GM23248 (cell line): ENCODE results near the gene AJAP1. TPM values are rescaled to one million over a fixed set of nuclear protein-coding genes. Genes with fewer than 3 reads are reported as not detected.

ENCODE experiments used
- DNase-seq: peaks from one replicate; pipeline ENCODE4 v3.0.0-alpha.2; 2015
- H2AFZ ChIP-seq: fragments of 200-600 bp; sonication (generic); 2 replicates; pipeline ENCODE4 v1.6.1; 2016; ENCODE audit warnings: antibody characterized with exemption
- H3F3A ChIP-seq: fragments of 200-600 bp; sonication (generic); 2 replicates; pipeline ENCODE4 v1.6.1; 2016; ENCODE audit warnings: mild to moderate bottlenecking, antibody characterized with exemption, mixed run types; ENCODE audit not compliant: insufficient read depth
- H3K27ac ChIP-seq: fragments of 200-600 bp; sonication (generic); 2 replicates; pipeline ENCODE4 v1.5.1; 2016; ENCODE audit warnings: mild to moderate bottlenecking
- H3K27me3 ChIP-seq: fragments of 200-600 bp; sonication (generic); replicated peaks from 2 replicates; pipeline ENCODE4 v1.6.1; 2016; ENCODE audit warnings: mild to moderate bottlenecking; ENCODE audit not compliant: insufficient read depth
- H3K36me3 ChIP-seq: fragments of 200-600 bp; sonication (generic); 2 replicates; pipeline ENCODE4 v1.6.1; 2016; ENCODE audit warnings: low read depth, mild to moderate bottlenecking
- H3K4me1 ChIP-seq: fragments of 200-600 bp; sonication (generic); 2 replicates; pipeline ENCODE4 v1.6.1; 2016; ENCODE audit warnings: mild to moderate bottlenecking; ENCODE audit not compliant: insufficient read depth
- H3K4me2 ChIP-seq: fragments of 200-600 bp; sonication (generic); one replicate; pipeline ENCODE4 v1.6.1; 2016; ENCODE audit warnings: mild to moderate bottlenecking; ENCODE audit not compliant: unreplicated experiment
- H3K4me3 ChIP-seq: fragments of 200-600 bp; sonication (generic); 2 replicates; pipeline ENCODE4 v1.5.1; 2016; ENCODE audit warnings: mild to moderate bottlenecking
- H3K79me2 ChIP-seq: fragments of 200-600 bp; sonication (generic); 2 replicates; pipeline ENCODE4 v1.6.1; 2016; ENCODE audit warnings: mild to moderate bottlenecking; ENCODE audit not compliant: insufficient read depth
- H3K9ac ChIP-seq: fragments of 200-600 bp; sonication (generic); 2 replicates; pipeline ENCODE4 v1.6.1; 2016; ENCODE audit warnings: mild to moderate bottlenecking
- H3K9me2 ChIP-seq: fragments of 200-600 bp; sonication (generic); 2 replicates; pipeline ENCODE4 v1.6.1; 2016; ENCODE audit warnings: mixed run types, mild to moderate bottlenecking, moderate library complexity; ENCODE audit not compliant: insufficient read depth
- H3K9me3 ChIP-seq: fragments of 200-600 bp; sonication (generic); one replicate; pipeline ENCODE4 v1.6.1; 2017; ENCODE audit warnings: low read depth
- H4K20me1 ChIP-seq: fragments of 200-600 bp; sonication (generic); 2 replicates; pipeline ENCODE4 v1.6.0; 2016; ENCODE audit not compliant: insufficient read depth
- EZH2 ChIP-seq: fragments of 200-600 bp; sonication (generic); IDR thresholded peaks from 2 replicates; pipeline ENCODE4 v1.6.1; 2018; ENCODE audit warnings: antibody characterized with exemption, mild to moderate bottlenecking; ENCODE audit not compliant: insufficient read depth, poor library complexity, severe bottlenecking
- EZH2phosphoT487 ChIP-seq: fragments of 200-600 bp; sonication (generic); IDR thresholded peaks from 2 replicates; pipeline ENCODE4 v1.6.1; 2018; ENCODE audit warnings: antibody characterized with exemption, moderate library complexity, mild to moderate bottlenecking, low read depth; ENCODE audit not compliant: insufficient read depth
- WGBS, 2 experiments: methylation state at CpG; one replicate each; pipeline ENCODE4 v1.1.6; 2015 to 2017; ENCODE audit warnings: low lambda C conversion rate in 2 of 2, low coverage in 1 of 2; ENCODE audit errors: missing lambda C conversion rate in 2 of 2; 5-methylcytosine and 5-hydroxymethylcytosine counted together
- in situ Hi-C: fragments of 300-500 bp; cut with MboI; formaldehyde crosslinking; loops from 2 replicates; pipeline ENCODE4 v1.15.0; 2020
- polyA plus RNA-seq: library from polyadenylated mRNA; unstranded; fragments of >200 nt; fragmentation: Nextera tagmentation; extraction: Ambion mirVana; gene quantifications from 2 replicates; pipeline ENCODE4 v1.2.1, GENCODE V29; 2016
- total RNA-seq: library from RNA; depleted of rRNA; stranded (reverse); fragments of >200 nt; shearing (Covaris generic); gene quantifications from 2 replicates; pipeline ENCODE4 v1.2.3, GENCODE V29; 2014

Gene AJAP1
- total and polyA plus RNA-seq, 2 experiments from 2014 or later = 0.03 to 0.86 TPM

GRCh38 chr1:4682607-4683220, 28.3 kb downstream of the AJAP1 start:
- Histone ChIP-seq H3K27ac (no peak overlapping the region), H4K20me1 (no peaks in the 10 kb centered on the region), H3K4me2 (no peak overlapping the region), H3K36me3 (no peaks in the 10 kb centered on the region), H3K9ac (no peak overlapping the region), H3K9me2 (no peaks in the 10 kb centered on the region), H2AFZ (no peak overlapping the region), H3K27me3 (no peaks in the 10 kb centered on the region), H3K79me2 (no peaks in the 10 kb centered on the region), H3K9me3 (no peaks in the 10 kb centered on the region), H3K4me1 (no peaks in the 10 kb centered on the region), H3K4me3 (no peak overlapping the region), H3F3A (no peaks in the 10 kb centered on the region)
- no peak for DNase-seq
- 18 to 22% methylated on average over 2 of the region's 2 CpGs for WGBS, 2 experiments
- TF ChIP-seq EZH2phosphoT487 = no peak
- no peak for TF ChIP-seq EZH2
- in situ Hi-C loops = no loop called here

GRCh38 chr1:4684136-4684535, 29.7 kb downstream of the AJAP1 start:
- no peaks in the 10 kb centered on the region for H3K36me3 ChIP-seq
- H3K9ac ChIP-seq = no peak overlapping the region
- no peaks in the 10 kb centered on the region for H3K9me2 ChIP-seq
- no peak overlapping the region for H3K4me2 ChIP-seq
- no peak overlapping the region for H3K27ac ChIP-seq
- H3K4me1 ChIP-seq = no peaks in the 10 kb centered on the region
- no peaks in the 10 kb centered on the region for H3F3A ChIP-seq
- 8 to 10% methylated on average over 8 of the region's 8 CpGs for WGBS, 2 experiments
- in situ Hi-C loops = no loop called here
- no peaks in the 10 kb centered on the region for H3K27me3 ChIP-seq
- H3K79me2 ChIP-seq = no peaks in the 10 kb centered on the region
- no peak overlapping the region for H2AFZ ChIP-seq
- H3K4me3 ChIP-seq = no peak overlapping the region
- H4K20me1 ChIP-seq = no peaks in the 10 kb centered on the region
- H3K9me3 ChIP-seq = no peaks in the 10 kb centered on the region
- TF ChIP-seq EZH2phosphoT487 (no peak), EZH2 (no peak)
- DNase-seq = no peak

DNA sequence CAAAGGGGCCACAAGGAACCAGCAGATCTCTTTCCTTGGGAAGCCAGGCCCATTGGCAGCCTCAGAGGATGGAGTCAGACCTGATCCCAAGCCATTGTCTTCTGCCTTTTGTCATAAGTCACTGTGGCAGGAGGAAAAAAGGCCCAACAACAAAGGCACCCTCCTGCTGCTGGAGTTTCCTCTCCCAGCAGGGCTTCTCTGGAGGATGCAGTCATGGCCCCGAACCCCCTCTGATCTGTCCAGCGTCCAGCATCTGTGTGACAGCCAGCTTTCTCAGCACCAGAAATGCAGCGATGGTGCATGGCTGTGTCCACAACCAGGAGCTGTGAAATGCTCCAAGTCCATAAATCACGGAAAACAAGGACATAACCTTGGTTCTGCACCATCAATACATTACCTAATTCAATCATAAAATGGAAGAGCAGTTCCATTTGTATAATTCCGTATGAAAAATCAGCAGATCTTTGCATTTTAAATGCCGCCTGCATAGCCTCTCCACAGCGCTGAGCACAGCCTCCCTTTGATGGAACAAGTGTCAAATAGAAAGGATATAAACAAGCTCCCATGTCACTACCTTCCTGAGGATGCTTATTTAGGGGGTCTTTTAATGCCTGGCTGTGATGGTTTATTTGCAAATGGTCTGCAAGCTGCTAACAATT, 30.6 kb downstream of the AJAP1 start:
- no peak for TF ChIP-seq EZH2phosphoT487
- TF ChIP-seq EZH2 = no peak
- in situ Hi-C loops = no loop called here
- Histone ChIP-seq H3K27ac (no peak overlapping the region), H2AFZ (no peak overlapping the region), H3K4me2 (no peak overlapping the region), H3K36me3 (no peaks in the 10 kb centered on the region), H3K4me3 (no peak overlapping the region), H4K20me1 (no peaks in the 10 kb centered on the region), H3K9me3 (no peaks in the 10 kb centered on the region), H3K27me3 (no peaks in the 10 kb centered on the region), H3K4me1 (no peaks in the 10 kb centered on the region), H3K79me2 (no peaks in the 10 kb centered on the region), H3K9ac (no peak overlapping the region), H3F3A (no peaks in the 10 kb centered on the region), H3K9me2 (no peaks in the 10 kb centered on the region)
- WGBS, 2 experiments = 15 to 18% methylated on average over 7 of the region's 7 CpGs
- DNase-seq = no peak

DNA sequence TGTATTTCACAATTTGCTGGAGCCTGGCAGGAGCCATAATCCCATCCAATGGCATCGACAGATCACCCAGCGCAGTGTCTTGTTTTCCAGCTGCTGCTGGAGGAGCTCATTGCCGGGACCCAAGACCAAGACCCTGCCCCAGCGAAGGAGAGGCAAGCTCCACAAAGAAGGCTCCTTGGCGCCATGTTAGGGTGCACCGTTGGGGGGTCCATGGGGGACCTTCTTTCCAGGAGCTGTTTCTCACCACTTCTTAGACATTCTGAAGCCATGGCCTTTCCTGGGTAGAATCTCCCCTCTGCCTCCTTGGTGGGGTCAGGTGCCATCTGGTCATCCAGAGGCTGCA, 31.1 kb downstream of the AJAP1 start:
- Histone ChIP-seq H3K9me3 (no peaks in the 10 kb centered on the region), H3K9me2 (no peaks in the 10 kb centered on the region), H3F3A (no peaks in the 10 kb centered on the region), H3K79me2 (no peaks in the 10 kb centered on the region), H3K36me3 (no peaks in the 10 kb centered on the region), H2AFZ (no peak overlapping the region), H3K27me3 (no peaks in the 10 kb centered on the region), H3K4me3 (no peak overlapping the region), H3K4me2 (no peak overlapping the region), H3K27ac (no peak overlapping the region), H3K9ac (no peak overlapping the region), H4K20me1 (no peaks in the 10 kb centered on the region), H3K4me1 (no peaks in the 10 kb centered on the region)
- no peak for DNase-seq
- TF ChIP-seq EZH2 = no peak
- TF ChIP-seq EZH2phosphoT487 = no peak
- WGBS, 2 experiments = 24 to 25% methylated on average over 6 of the region's 6 CpGs
- in situ Hi-C loops = no loop called here

DNA sequence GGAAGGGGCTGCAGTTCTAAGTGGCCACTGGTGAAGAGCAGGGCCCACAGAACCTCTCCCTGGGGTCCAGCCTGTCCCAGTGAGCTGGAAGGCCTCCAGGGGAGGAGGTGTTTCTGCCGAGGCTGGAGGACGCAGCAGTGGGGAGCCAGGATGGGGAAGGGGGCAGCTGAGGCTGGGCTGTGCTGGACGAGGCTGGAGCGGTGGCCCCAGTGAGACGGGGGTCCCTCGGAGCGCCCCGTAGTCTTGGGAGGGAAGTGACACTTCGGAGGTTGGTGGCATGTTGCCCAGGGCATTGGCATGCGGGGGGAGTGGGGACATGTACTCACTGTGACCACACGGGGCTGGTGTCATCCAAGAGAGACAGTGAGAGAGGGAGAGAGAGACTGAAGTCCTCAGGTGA, 33.5 kb downstream of the AJAP1 start:
- Histone ChIP-seq H3K36me3 (no peaks in the 10 kb centered on the region), H4K20me1 (no peaks in the 10 kb centered on the region), H3K27me3 (no peaks in the 10 kb centered on the region), H3K9me2 (no peaks in the 10 kb centered on the region), H3K9ac (no peak overlapping the region), H3K9me3 (no peaks in the 10 kb centered on the region), H2AFZ (no peak overlapping the region), H3K4me2 (no peak overlapping the region), H3K4me1 (no peaks in the 10 kb centered on the region), H3K79me2 (no peaks in the 10 kb centered on the region), H3K27ac (no peak overlapping the region), H3F3A (no peaks in the 10 kb centered on the region), H3K4me3 (no peak overlapping the region)
- no peak for DNase-seq
- TF ChIP-seq EZH2 (no peak), EZH2phosphoT487 (no peak)
- 51 to 55% methylated on average over 11 of the region's 11 CpGs for WGBS, 2 experiments
- in situ Hi-C loops = no loop called here
